ENCODE results near the gene TAS2R40. TPM values are rescaled to one million over a fixed set of nuclear protein-coding genes. Genes with fewer than 3 reads are reported as not detected.

The TAS2R40 gene
- total and polyA plus RNA-seq, 2 donors (not counting 1 experiment from before 2014, with no cell fraction given), result not detected

- no peaks in the 10 kb centered on the region for H3K36me3 ChIP-seq (ENCODE audit: control insufficient read depth, insufficient read depth, low read length)
- no peak overlapping the region for H2AFZ ChIP-seq (ENCODE audit: low read length)
- no peaks in the 10 kb centered on the region for H4K20me1 ChIP-seq (ENCODE audit: control insufficient read depth, extremely low read depth, insufficient read depth, low read length)
- H3K27ac ChIP-seq (ENCODE audit: insufficient read depth, low read length), result no peak overlapping the region
- no peaks in the 10 kb centered on the region for H3K79me2 ChIP-seq (ENCODE audit: control insufficient read depth, insufficient read depth, low read length)
- no peaks in the 10 kb centered on the region for H3K27me3 ChIP-seq (ENCODE audit: control insufficient read depth, insufficient read depth, low read length)
- DNase-seq (ENCODE audit: low read depth in 2 of 2), result no peak
- no peak overlapping the region for H3K4me3 ChIP-seq (replicated peaks in 1 of 4; ENCODE audit: control extremely low read depth in 1 of 4, insufficient read depth in 1 of 4, low read depth in 3 of 4, low read length in 4 of 4)
- no peaks in the 10 kb centered on the region for H3K4me1 ChIP-seq (ENCODE audit: control insufficient read depth, extremely low read depth, insufficient read depth, low read length)
- no peak overlapping the region for H3K4me2 ChIP-seq (ENCODE audit: extremely low read depth, insufficient read depth, low read length)
- TF ChIP-seq EZH2 (IDR thresholded peaks at IDR 0.05; ENCODE audit: low read length, missing control alignments), result no peak
- no peak for TF ChIP-seq CTCF (conservative IDR thresholded peaks at IDR 0.05 in 1 of 2, IDR thresholded peaks at IDR 0.05 in 1 of 2; ENCODE audit: low read depth in 1 of 2, low read length in 2 of 2)
- no peaks in the 10 kb centered on the region for H3K9me3 ChIP-seq (ENCODE audit: control insufficient read depth, insufficient read depth, low read depth, low read length)
- H3K9ac ChIP-seq (ENCODE audit: insufficient read depth, low read length), result no peak overlapping the region
These were observed 7.4 kb downstream of the TAS2R40 start for GRCh38 chr7:143229054-143229790.

- Histone ChIP-seq H3K27me3 (ENCODE audit: control insufficient read depth, insufficient read depth, low read length) (no peaks in the 10 kb centered on the region), H3K4me3 (replicated peaks in 1 of 4; ENCODE audit: control extremely low read depth in 1 of 4, insufficient read depth in 1 of 4, low read depth in 3 of 4, low read length in 4 of 4) (no peak overlapping the region), H3K79me2 (ENCODE audit: control insufficient read depth, insufficient read depth, low read length) (no peaks in the 10 kb centered on the region), H3K9ac (ENCODE audit: insufficient read depth, low read length) (no peak overlapping the region), H3K9me3 (ENCODE audit: control insufficient read depth, insufficient read depth, low read depth, low read length) (no peaks in the 10 kb centered on the region), H3K27ac (ENCODE audit: insufficient read depth, low read length) (no peak overlapping the region), H3K36me3 (ENCODE audit: control insufficient read depth, insufficient read depth, low read length) (no peaks in the 10 kb centered on the region), H2AFZ (ENCODE audit: low read length) (no peak overlapping the region), H4K20me1 (ENCODE audit: control insufficient read depth, extremely low read depth, insufficient read depth, low read length) (no peaks in the 10 kb centered on the region), H3K4me1 (ENCODE audit: control insufficient read depth, extremely low read depth, insufficient read depth, low read length) (no peaks in the 10 kb centered on the region), H3K4me2 (ENCODE audit: extremely low read depth, insufficient read depth, low read length) (no peak overlapping the region)
- no peak for DNase-seq (ENCODE audit: low read depth in 2 of 2)
- no peak for TF ChIP-seq EZH2 (IDR thresholded peaks at IDR 0.05; ENCODE audit: low read length, missing control alignments)
- no peak for TF ChIP-seq CTCF (conservative IDR thresholded peaks at IDR 0.05 in 1 of 2, IDR thresholded peaks at IDR 0.05 in 1 of 2; ENCODE audit: low read depth in 1 of 2, low read length in 2 of 2)
These were observed 9.0 kb downstream of the TAS2R40 start for GRCh38 chr7:143230602-143231457.

- no peaks in the 10 kb centered on the region for H3K79me2 ChIP-seq (ENCODE audit: control insufficient read depth, insufficient read depth, low read length)
- no peaks in the 10 kb centered on the region for H3K36me3 ChIP-seq (ENCODE audit: control insufficient read depth, insufficient read depth, low read length)
- no peaks in the 10 kb centered on the region for H3K9me3 ChIP-seq (ENCODE audit: control insufficient read depth, insufficient read depth, low read depth, low read length)
- H2AFZ ChIP-seq (ENCODE audit: low read length), result no peak overlapping the region
- no peaks in the 10 kb centered on the region for H3K27me3 ChIP-seq (ENCODE audit: control insufficient read depth, insufficient read depth, low read length)
- H3K27ac ChIP-seq (ENCODE audit: insufficient read depth, low read length), result no peak overlapping the region
- TF ChIP-seq EZH2 (IDR thresholded peaks at IDR 0.05; ENCODE audit: low read length, missing control alignments), result no peak
- TF ChIP-seq CTCF (conservative IDR thresholded peaks at IDR 0.05 in 1 of 2, IDR thresholded peaks at IDR 0.05 in 1 of 2; ENCODE audit: low read depth in 1 of 2, low read length in 2 of 2), result no peak
- no peak for DNase-seq (ENCODE audit: low read depth in 2 of 2)
- H3K4me1 ChIP-seq (ENCODE audit: control insufficient read depth, extremely low read depth, insufficient read depth, low read length), result no peaks in the 10 kb centered on the region
- H4K20me1 ChIP-seq (ENCODE audit: control insufficient read depth, extremely low read depth, insufficient read depth, low read length), result no peaks in the 10 kb centered on the region
- H3K4me2 ChIP-seq (ENCODE audit: extremely low read depth, insufficient read depth, low read length), result no peak overlapping the region
- H3K4me3 ChIP-seq (replicated peaks in 1 of 4; ENCODE audit: control extremely low read depth in 1 of 4, insufficient read depth in 1 of 4, low read depth in 3 of 4, low read length in 4 of 4), result no peak overlapping the region
- H3K9ac ChIP-seq (ENCODE audit: insufficient read depth, low read length), result no peak overlapping the region
These were observed 12.1 kb downstream of the TAS2R40 start for GRCh38 chr7:143233816-143234532.

Data from fibroblast of lung (primary cell).